Measurements from ENCODE around the gene PHLPP2.
"Not testable (repeated sequence)": the region's sequence is repeated elsewhere in the genome, so short reads cannot be mapped to it uniquely, and the experiment has no call there.

Gene PHLPP2

GRCh38 chr16:71722801-71723536, 1.5 kb downstream of the PHLPP2 start:
- peak; percentile 88 for DNase-seq (ENCODE audit: low spot score)

GRCh38 chr16:71721066-71721740, 3.3 kb downstream of the PHLPP2 start:
- DNase-seq (ENCODE audit: low spot score) = no peak

GRCh38 chr16:71712501-71712900, 12.0 kb downstream of the PHLPP2 start:
- DNase-seq (ENCODE audit: low spot score) = no peak

GRCh38 chr16:71711789-71712188, 12.7 kb downstream of the PHLPP2 start:
- DNase-seq (ENCODE audit: low spot score) = no peak

- peak; percentile 36 for DNase-seq (ENCODE audit: low spot score)
Measured at GRCh38 chr16:71709229-71709781, 15.2 kb downstream of the PHLPP2 start.

- no peak for DNase-seq (ENCODE audit: low spot score)
Measured at GRCh38 chr16:71708696-71709095, 15.8 kb downstream of the PHLPP2 start.

- no peak for DNase-seq (ENCODE audit: low spot score)
Measured at GRCh38 chr16:71707199-71707598, 17.3 kb downstream of the PHLPP2 start.

GRCh38 chr16:71706046-71706445, 18.5 kb downstream of the PHLPP2 start:
- no peak for DNase-seq (ENCODE audit: low spot score)

- DNase-seq (ENCODE audit: low spot score) = no peak
Measured at GRCh38 chr16:71703333-71703732, 21.2 kb downstream of the PHLPP2 start.

- no peak for DNase-seq (ENCODE audit: low spot score)
Measured at GRCh38 chr16:71700831-71701230, 23.7 kb downstream of the PHLPP2 start.

GRCh38 chr16:71698491-71698890, 26.0 kb downstream of the PHLPP2 start:
- DNase-seq (ENCODE audit: low spot score) = no peak

GRCh38 chr16:71693164-71693563, 31.3 kb downstream of the PHLPP2 start:
- DNase-seq (ENCODE audit: low spot score) = no peak

GRCh38 chr16:71689901-71690300, 34.6 kb downstream of the PHLPP2 start:
- DNase-seq (ENCODE audit: low spot score) = no peak

GRCh38 chr16:71687861-71688260, 36.6 kb downstream of the PHLPP2 start:
- no peak for DNase-seq (ENCODE audit: low spot score)

- DNase-seq (ENCODE audit: low spot score) = not testable (repeated sequence)
Measured at GRCh38 chr16:71684280-71684679, 40.2 kb downstream of the PHLPP2 start.

GRCh38 chr16:71681360-71681759, 43.1 kb downstream of the PHLPP2 start:
- DNase-seq (ENCODE audit: low spot score) = no peak

GRCh38 chr16:71676236-71676635, 48.3 kb downstream of the PHLPP2 start:
- DNase-seq (ENCODE audit: low spot score) = no peak

GRCh38 chr16:71675380-71675779, 49.1 kb downstream of the PHLPP2 start:
- no peak for DNase-seq (ENCODE audit: low spot score)

- DNase-seq (ENCODE audit: low spot score) = no peak
Measured at GRCh38 chr16:71674229-71674628, 50.3 kb downstream of the PHLPP2 start.

- DNase-seq (ENCODE audit: low spot score) = no peak
Measured at GRCh38 chr16:71673582-71673973, 50.9 kb downstream of the PHLPP2 start.

GRCh38 chr16:71672803-71673581, 51.5 kb downstream of the PHLPP2 start:
- DNase-seq (ENCODE audit: low spot score) = no peak

- DNase-seq (ENCODE audit: low spot score) = no peak
Measured at GRCh38 chr16:71672125-71672524, 52.4 kb downstream of the PHLPP2 start.

GRCh38 chr16:71671165-71671564, 53.3 kb downstream of the PHLPP2 start:
- no peak for DNase-seq (ENCODE audit: low spot score)
